ENCODE data around the gene MANF. TPM values are rescaled to one million over a fixed set of nuclear protein-coding genes. Genes with fewer than 3 reads are reported as not detected.

The MANF gene
- total and polyA plus RNA-seq, 9 donors: 18.4 to 105 (median 43.4) TPM

DNA sequence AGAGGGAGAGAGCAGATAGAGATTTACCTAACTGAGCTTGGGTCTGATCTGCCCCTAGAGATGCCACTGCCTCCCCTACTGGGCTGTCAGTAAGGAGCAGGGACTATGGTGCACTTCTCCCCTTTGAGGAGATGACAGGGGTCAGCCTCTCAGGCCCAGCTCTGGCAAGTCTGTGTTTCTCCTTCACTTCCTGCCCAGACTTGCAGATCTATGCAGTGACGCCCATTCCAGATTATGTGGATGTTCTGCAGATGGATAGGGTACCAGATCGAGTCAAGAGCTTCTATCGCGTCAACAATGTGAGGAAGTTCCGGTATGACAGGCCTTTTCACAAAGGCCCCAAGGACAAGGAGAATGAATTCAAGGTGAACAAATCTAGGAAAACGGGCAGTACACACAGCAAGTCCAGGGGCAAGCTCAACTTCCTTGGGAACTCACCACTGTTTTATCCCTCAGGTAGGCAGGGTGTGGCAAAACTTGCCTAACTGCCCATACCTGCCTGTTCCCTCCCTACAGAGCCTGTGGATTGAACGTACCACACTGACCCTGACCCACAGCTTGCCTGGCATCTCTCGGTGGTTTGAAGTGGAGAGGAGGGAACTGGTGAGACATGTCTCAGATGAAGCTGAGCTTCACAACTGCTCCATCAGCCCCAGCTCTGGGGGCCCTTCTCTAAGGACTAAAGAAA, 29.1 kb upstream of the MANF start:
- H3K27me3 ChIP-seq: no peaks in the 10 kb centered on the region
- DNase-seq: no peak
- WGBS, 3 donors: 75 to 78% (median 76%) methylated on average over 8 of the region's 8 CpGs
- no peak overlapping the region for H3K4me3 ChIP-seq
- no peaks in the 10 kb centered on the region for H3K36me3 ChIP-seq
- no peak overlapping the region for H3K27ac ChIP-seq
- H3K9me3 ChIP-seq: no peaks in the 10 kb centered on the region
- TF ChIP-seq CTCF (IDR thresholded peaks at IDR 0.05) (no peak), POLR2A (IDR thresholded peaks at IDR 0.05) (no peak), EP300 (IDR thresholded peaks at IDR 0.05) (no peak)
- intact Hi-C loops (cut with DNase I): no loop called here
- H3K4me1 ChIP-seq (ENCODE audit: insufficient read depth): no peaks in the 10 kb centered on the region

GRCh38 chr3:51357856-51358255, 27.2 kb upstream of the MANF start:
- DNase-seq: no peak
- Histone ChIP-seq H3K4me1 (ENCODE audit: insufficient read depth) (no peaks in the 10 kb centered on the region), H3K27ac (no peak overlapping the region), H3K4me3 (no peak overlapping the region), H3K36me3 (no peaks in the 10 kb centered on the region), H3K27me3 (no peaks in the 10 kb centered on the region), H3K9me3 (no peaks in the 10 kb centered on the region)
- intact Hi-C loops (cut with DNase I): no loop called here
- 50 to 61% (median 53%) methylated on average over 4 of the region's 4 CpGs for WGBS, 3 donors
- TF ChIP-seq EP300 (IDR thresholded peaks at IDR 0.05) (no peak), CTCF (IDR thresholded peaks at IDR 0.05) (no peak), POLR2A (IDR thresholded peaks at IDR 0.05) (no peak)

GRCh38 chr3:51358981-51359380, 26.1 kb upstream of the MANF start:
- H3K27me3 ChIP-seq: no peaks in the 10 kb centered on the region
- H3K4me1 ChIP-seq (ENCODE audit: insufficient read depth): no peaks in the 10 kb centered on the region
- peak in 1 of 5 donors; percentile 7 for DNase-seq
- no peaks in the 10 kb centered on the region for H3K36me3 ChIP-seq
- H3K4me3 ChIP-seq: no peak overlapping the region
- TF ChIP-seq EP300 (IDR thresholded peaks at IDR 0.05): no peak
- TF ChIP-seq CTCF (IDR thresholded peaks at IDR 0.05): no peak
- no peak for TF ChIP-seq POLR2A (IDR thresholded peaks at IDR 0.05)
- intact Hi-C loops (cut with DNase I): no loop called here
- no peaks in the 10 kb centered on the region for H3K9me3 ChIP-seq
- H3K27ac ChIP-seq: no peak overlapping the region
- WGBS, 3 donors: 56 to 67% (median 66%) methylated on average over 3 of the region's 3 CpGs

GRCh38 chr3:51360806-51361205, 24.3 kb upstream of the MANF start:
- no peak for DNase-seq
- intact Hi-C loops (cut with DNase I): no loop called here
- 82 to 94% (median 87%) methylated on average over 3 of the region's 3 CpGs for WGBS, 3 donors

GRCh38 chr3:51361746-51362145, 23.3 kb upstream of the MANF start:
- Histone ChIP-seq H3K4me1 (ENCODE audit: insufficient read depth) (no peaks in the 10 kb centered on the region), H3K4me3 (no peak overlapping the region), H3K36me3 (no peaks in the 10 kb centered on the region), H3K27me3 (no peaks in the 10 kb centered on the region), H3K27ac (no peak overlapping the region), H3K9me3 (no peaks in the 10 kb centered on the region)
- intact Hi-C loops (cut with DNase I): no loop called here
- TF ChIP-seq POLR2A (IDR thresholded peaks at IDR 0.05) (no peak), CTCF (IDR thresholded peaks at IDR 0.05) (no peak), EP300 (IDR thresholded peaks at IDR 0.05) (no peak)
- WGBS, 3 donors: 89 to 92% (median 91%) methylated on average over 6 of the region's 6 CpGs
- peak in 1 of 5 donors; percentile 10 for DNase-seq

More at GRCh38 chr3:51360806-51361205, 24.3 kb upstream of the MANF start:
- H3K4me1 ChIP-seq (ENCODE audit: insufficient read depth): no peaks in the 10 kb centered on the region
- no peak for TF ChIP-seq POLR2A (IDR thresholded peaks at IDR 0.05)
- no peak for TF ChIP-seq EP300 (IDR thresholded peaks at IDR 0.05)
- no peaks in the 10 kb centered on the region for H3K36me3 ChIP-seq
- no peaks in the 10 kb centered on the region for H3K27me3 ChIP-seq
- no peaks in the 10 kb centered on the region for H3K9me3 ChIP-seq
- no peak overlapping the region for H3K4me3 ChIP-seq
- H3K27ac ChIP-seq: no peak overlapping the region

Measured in ovary (tissue), 9 donors.